ENCODE measurements around the gene DCTN4.

DCTN4 gene

DNA sequence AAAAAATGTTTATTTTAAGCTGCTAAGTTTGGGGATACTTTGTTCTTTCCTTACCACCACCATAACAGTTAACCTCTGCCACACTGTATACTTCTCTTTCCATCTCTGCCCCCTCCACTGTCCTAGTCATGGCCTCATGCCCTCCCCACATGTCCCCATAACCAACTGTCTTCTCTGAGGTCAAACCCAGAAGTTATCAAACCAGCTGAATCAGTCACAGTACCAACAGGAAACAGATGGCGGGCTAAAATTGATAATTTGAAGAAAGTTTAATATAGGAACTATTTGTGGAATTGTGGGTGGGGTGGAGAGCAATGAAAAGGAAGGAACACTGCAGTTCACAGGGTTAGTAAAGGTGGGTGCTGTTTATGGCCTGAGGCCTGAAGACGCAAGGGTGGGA lies 5.7 kb upstream of the DCTN4 start:
- TF ChIP-seq GATA2 (IDR thresholded peaks at IDR 0.05; ENCODE audit: low read depth, low read length) (no peak), GATA3 (IDR thresholded peaks at IDR 0.05; ENCODE audit: low read depth, low read length) (no peak)

DNA sequence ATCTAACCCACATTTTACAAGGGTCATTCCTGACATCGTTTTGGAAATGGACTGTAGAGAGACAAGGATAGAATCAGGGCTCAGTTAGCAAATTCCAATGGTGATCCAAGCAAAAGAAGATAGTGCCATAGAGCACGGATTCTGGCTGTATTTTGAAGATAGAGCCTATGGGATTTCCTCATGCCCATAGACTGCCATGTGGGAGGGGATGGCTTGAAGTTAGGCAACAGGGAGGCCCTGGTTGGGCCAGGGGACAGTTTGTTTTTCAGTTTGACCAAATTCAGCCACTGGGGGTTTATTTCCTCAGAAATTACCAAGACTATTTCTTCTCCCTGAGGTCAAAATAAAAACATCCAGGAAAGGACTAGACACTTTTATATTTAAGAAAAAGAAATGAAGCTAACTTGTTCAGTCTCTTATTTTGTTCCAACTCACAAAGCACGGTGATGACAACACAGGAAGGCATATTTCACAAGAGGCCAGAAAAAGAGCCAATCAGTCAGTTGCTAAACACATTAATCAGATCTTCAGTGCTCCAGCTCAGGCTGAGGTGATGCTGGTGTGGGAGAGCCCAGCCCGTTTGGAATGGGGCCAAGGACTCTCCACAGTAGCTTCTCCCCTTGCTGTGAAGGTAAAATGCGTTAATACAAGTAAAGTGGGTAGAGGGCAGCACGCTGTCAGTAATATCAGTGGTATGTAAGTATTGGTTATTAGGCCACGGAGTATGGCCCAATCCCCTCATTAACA lies 4.4 kb upstream of the DCTN4 start:
- no peak for TF ChIP-seq GATA3 (IDR thresholded peaks at IDR 0.05; ENCODE audit: low read depth, low read length)
- TF ChIP-seq GATA2 (IDR thresholded peaks at IDR 0.05; ENCODE audit: low read depth, low read length) = no peak

DNA sequence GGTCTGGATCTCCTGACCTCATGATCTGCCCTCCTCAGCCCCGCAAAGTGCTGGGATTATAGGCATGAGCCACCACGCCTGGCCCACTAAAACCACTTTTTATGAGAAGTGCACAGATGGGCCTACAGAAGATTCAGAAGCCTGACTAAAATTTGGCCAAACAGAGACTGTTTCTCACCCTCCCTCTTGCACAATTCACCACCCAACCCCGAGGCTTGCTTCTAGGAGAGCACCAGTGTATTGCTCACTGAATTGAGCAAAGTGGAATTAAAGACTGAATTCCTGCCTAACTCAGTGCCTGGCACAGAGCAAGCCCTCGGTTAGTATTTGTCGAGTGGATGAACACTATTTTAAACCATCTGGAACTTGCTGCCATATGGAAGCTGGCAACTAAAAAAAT lies 3.4 kb upstream of the DCTN4 start:
- TF ChIP-seq GATA2 (IDR thresholded peaks at IDR 0.05; ENCODE audit: low read depth, low read length) = no peak

DNA sequence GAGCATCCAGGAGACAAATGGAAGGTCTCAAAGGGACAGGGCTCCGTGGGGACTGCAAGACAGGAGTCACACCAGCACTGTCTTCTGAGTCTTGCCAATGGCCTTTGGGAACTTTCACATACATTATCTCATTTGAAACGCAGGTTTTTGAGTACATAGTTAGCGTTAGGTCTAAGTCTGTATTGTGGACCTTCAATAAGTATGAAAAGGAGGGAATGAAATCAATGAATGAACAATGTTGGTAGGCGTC lies 442 bp upstream of the DCTN4 start:
- no peak for TF ChIP-seq GATA3 (IDR thresholded peaks at IDR 0.05; ENCODE audit: low read depth, low read length)
- no peak for TF ChIP-seq GATA2 (IDR thresholded peaks at IDR 0.05; ENCODE audit: low read depth, low read length)

DNA sequence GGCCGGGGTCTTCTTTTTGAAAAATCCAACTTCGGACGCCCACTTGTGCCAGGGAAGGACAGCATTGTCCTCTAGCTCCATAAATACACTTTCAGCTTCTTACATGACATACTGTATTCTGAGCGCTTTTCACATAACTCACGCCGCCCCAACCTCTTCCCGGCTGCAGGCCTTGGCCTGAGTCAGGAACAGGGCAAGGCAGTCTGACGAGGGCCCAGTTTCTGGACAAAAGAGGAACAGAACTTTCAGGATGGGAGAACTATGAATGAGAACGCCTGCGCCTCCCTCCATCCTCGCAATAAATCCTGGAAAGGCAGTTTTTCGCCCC lies 650 bp downstream of the DCTN4 start:
- TF ChIP-seq GATA2 (IDR thresholded peaks at IDR 0.05; ENCODE audit: low read depth, low read length) (no peak), GATA3 (IDR thresholded peaks at IDR 0.05; ENCODE audit: low read depth, low read length) (no peak)

DNA sequence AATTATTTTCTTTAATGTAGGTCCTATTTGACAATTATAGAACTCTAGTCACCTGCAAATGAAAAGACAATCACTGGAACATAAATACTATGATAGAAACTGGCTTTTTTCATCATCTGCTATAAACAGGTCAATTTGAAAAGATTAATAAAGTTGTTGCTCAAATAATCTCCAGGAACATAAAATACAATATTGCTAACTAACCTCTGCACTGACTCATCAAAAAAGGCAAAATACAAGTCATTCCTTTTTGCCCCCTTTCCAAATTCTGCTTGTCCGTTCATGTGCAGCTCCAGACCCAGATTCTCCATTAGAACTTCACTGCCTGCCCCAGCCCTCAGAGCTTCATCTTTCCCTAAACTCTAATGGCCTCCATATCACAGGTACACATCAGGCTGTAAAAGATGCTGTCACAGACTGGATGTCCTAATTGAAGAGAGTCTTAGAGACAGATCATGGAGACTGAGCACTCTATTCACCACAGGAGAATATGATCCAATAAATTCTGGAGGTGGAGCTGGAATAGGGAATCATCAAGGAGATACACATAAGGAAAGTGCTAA lies 1.6 kb downstream of the DCTN4 start:
- TF ChIP-seq GATA2 (IDR thresholded peaks at IDR 0.05; ENCODE audit: low read depth, low read length) = no peak
- TF ChIP-seq GATA3 (IDR thresholded peaks at IDR 0.05; ENCODE audit: low read depth, low read length) = no peak

DNA sequence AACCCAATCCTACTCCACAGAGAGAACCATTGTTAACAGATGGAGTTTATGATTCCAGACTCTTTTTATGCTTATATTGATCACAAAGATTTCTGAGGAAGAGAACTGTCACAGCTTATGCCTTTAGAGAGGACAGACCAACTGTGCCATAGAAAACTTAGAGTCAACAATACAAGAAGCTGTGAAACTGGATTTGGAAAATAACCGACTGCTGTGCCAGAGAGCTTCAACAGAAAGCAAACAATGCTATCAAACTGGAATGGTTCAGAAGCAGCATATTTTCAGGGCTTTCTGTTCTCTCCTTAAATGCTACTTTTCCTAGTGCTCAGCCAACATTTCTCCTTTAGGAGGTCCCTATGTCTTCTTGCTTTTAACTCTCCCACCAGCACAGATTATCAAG lies 5.0 kb downstream of the DCTN4 start:
- TF ChIP-seq GATA3 (IDR thresholded peaks at IDR 0.05; ENCODE audit: low read depth, low read length) (no peak), GATA2 (IDR thresholded peaks at IDR 0.05; ENCODE audit: low read depth, low read length) (no peak)

DNA sequence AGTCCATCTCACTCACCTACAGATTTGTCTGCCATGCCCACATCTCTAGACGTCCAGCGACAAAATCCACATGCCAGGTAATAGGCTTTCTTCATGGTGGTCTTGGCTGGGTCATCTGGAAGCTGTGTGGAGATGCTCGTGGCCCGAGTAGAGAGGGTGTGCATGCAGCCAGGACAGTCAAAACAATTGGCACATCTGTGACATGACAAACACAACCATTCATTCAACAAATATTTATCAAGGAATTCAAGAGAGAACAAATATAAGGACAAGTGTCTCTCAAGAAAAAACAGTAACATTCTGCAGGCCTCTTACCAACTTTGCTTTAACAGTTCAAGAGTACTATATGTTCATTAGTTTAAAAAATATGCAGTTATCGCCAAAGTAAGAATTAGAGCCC lies 5.4 kb downstream of the DCTN4 start:
- TF ChIP-seq GATA2 (IDR thresholded peaks at IDR 0.05; ENCODE audit: low read depth, low read length) (no peak), GATA3 (IDR thresholded peaks at IDR 0.05; ENCODE audit: low read depth, low read length) (no peak)

DNA sequence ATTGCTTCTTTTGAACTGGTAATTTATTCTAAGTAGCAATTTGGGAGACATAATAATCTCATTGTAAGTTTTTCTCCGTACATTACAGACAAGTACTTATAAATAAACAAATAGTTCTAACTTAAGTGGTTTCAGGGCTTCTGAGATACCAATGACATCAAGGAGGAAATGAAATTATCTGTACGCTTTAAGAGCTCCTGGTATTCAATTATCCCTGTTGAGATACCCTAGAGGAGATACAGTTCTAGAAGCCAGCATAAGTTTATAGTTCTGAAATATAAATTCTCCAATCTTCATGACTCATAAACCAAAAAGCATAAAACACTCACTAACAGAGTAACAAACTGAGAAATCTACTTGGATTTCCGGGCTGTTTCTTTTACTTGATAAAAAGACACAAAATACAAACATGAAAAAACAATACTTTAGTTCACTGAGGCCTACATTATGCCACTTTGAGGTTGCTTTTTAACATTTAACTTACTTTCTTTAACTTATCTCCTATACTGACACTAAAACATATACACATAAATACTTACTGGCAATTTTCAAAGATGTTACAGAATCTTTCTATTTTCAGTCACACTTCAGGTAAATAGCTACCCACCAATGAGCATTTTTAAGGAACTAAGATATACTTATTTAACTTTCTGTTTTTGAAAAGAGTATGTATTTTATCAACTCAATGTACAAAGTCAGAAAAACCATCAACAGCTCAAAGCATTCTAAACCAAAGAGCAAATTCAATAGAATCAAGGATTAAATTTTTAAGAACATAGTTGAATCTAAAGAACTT lies 7.5 kb downstream of the DCTN4 start:
- TF ChIP-seq GATA3 (IDR thresholded peaks at IDR 0.05; ENCODE audit: low read depth, low read length) = no peak
- no peak for TF ChIP-seq GATA2 (IDR thresholded peaks at IDR 0.05; ENCODE audit: low read depth, low read length)

DNA sequence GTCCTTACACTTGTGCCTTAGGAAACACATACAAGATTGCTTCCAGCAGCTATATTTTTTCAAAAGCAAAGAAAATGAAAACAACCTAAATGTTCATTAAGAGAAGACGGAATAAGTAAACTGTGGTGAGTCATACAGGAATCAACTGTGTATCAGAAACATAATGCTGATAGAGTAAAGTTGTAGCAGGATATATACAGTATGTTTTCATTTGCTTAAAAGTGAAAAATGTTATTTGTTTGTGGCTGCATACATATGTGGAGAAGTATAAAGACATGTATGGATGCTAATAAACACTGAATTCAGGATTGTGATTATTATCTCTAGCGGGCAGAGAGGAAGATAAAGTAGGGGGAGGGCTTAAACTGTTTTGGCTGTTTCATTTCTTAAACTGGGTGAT lies 8.3 kb downstream of the DCTN4 start:
- peak; percentile 23; the same call in 1 of the 2 replicates for TF ChIP-seq GATA3 (IDR thresholded peaks at IDR 0.05; ENCODE audit: low read depth, low read length)
- no peak for TF ChIP-seq GATA2 (IDR thresholded peaks at IDR 0.05; ENCODE audit: low read depth, low read length)

DNA sequence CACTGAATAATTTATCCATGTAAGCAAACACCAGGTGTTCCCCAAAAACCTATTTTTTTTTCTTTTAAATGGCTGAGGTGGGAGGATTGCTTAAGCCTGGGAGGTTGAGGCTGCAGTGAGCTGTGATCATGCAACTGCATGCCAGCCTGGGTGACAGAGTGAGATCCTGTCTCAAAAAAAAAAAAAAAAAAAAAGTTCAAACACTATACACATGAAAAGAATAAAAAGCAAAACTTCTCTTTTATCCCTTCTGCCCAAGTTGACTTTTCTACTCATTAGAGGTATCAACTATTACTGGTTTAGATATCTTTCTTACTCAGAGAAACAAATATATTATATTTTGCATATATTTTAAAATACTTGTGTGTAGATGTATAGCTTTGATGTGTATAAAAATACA lies 17.8 kb downstream of the DCTN4 start:
- no peak for TF ChIP-seq GATA3 (IDR thresholded peaks at IDR 0.05; ENCODE audit: low read depth, low read length)
- no peak for TF ChIP-seq GATA2 (IDR thresholded peaks at IDR 0.05; ENCODE audit: low read depth, low read length)

DNA sequence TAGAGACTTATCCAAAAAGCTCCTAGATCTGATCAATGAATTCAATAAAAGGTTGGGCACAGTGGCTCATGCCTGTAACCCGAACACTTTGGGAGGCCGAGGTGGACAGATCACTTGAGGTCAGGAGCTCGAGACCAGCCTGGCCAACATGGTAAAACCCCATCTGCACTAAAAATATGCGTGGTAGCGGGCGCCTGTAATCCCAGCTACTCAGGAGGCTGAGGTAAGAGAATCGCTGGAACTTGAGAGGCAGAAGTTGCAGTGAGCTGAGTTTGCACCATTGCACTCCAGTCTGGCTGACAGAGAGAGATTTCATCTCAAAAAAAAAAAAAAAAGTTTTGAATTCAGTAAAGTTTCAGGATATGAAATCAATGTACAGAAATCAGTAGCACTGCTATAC lies 20.0 kb downstream of the DCTN4 start:
- TF ChIP-seq GATA3 (IDR thresholded peaks at IDR 0.05; ENCODE audit: low read depth, low read length) (no peak), GATA2 (IDR thresholded peaks at IDR 0.05; ENCODE audit: low read depth, low read length) (no peak)

DNA sequence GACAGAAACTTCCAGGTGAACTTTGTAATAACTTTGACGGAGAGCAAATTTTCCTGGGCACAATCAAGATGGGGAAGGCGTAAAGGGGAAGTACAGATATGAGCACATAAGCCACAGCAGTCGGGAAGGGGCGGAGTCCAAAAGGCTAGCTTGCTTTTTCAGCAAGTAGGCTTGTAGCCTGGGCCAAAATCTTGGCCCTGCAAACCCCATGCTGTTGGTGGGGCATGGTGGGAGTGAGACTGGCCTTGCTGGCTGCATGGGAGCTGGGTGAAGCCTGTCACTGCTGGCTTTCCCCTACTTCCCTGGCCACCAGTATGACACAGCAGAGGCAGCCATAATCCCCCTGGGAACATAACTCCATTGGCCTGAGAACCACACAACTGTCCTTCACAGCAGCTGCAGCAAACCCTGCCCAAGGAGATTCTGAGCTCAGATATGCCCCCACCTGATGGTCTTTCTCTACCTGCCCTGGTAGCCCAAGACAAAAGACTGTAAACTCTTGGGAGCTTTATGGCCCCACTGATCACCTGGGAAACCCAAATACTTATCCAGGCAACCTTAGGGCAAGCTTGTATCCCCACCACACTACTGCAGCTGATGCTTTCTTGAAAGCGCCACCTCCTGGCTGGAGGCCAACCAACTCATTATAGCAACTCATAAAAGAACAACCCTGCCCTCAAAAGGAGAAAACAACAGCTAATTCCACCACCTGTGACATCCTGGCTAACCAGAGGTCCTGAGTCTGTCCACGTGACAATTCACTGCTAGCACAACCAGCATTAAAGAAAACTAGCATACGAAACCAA lies 24.0 kb downstream of the DCTN4 start:
- TF ChIP-seq GATA2 (IDR thresholded peaks at IDR 0.05; ENCODE audit: low read depth, low read length) = no peak
- TF ChIP-seq GATA3 (IDR thresholded peaks at IDR 0.05; ENCODE audit: low read depth, low read length) = no peak

DNA sequence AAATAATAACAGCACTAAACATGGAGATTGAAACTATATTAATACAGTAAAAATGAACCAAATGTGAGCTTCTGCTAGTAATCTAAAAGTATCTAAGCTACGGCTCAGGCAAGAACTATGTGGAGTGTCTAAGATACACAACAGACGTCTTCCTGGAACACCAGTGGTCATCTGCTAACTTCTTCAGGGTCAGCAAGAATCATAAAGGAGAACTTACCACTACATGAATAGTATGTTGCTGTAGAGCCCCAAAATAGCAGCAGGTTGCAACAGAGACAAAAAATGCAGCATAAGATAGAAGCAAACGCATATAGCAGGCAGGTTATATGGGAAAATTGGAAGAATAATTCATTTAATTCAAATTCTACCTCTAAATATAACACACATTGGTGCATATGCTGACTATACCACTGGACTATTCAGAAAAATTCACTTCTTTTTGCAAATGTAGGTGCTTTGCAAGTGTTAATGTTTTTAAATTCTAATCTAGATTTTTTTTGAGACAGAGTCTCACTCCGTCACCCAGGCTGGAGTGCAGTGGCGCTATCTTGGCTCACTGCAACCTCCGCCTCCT lies 27.1 kb downstream of the DCTN4 start:
- TF ChIP-seq GATA3 (IDR thresholded peaks at IDR 0.05; ENCODE audit: low read depth, low read length) (no peak), GATA2 (IDR thresholded peaks at IDR 0.05; ENCODE audit: low read depth, low read length) (no peak)

Data from SH-SY5Y (cell line).